HepG2 (cell line): ENCODE data around the gene RPL5. TPM values are rescaled to one million over a fixed set of nuclear protein-coding genes. Genes with fewer than 3 reads are reported as not detected.
A peak's percentile ranks its signal among the peaks of the same experiment; 100 is the strongest.

Experiments
- ATAC-seq: fragments of 200-7000 bp; cut with Tn5 transposase; 3 replicates; pipeline ENCODE4 v1.9.1; 2020; ENCODE audit warnings: mild to moderate bottlenecking, moderate library complexity
- BruUV-seq: library from RNA; stranded (reverse); fragments of 400-500 nt; replicated peaks from 2 replicates; lab custom pipeline; 2021; lab: Mats Ljungman, UMichigan
- CTCF ChIA-PET: fragments of 300-600 bp; formaldehyde crosslinking; extraction: SDS; loops from one replicate; lab custom pipeline; 2021; ENCODE audit warnings: low total read pairs, inconsistent platforms, low intra/inter-chr PET ratio; lab: Yijun Ruan, JAX
- POLR2A ChIA-PET: fragments of 350-600 bp; sonication (Branson Sonifier 250); formaldehyde crosslinking; loops from one replicate; lab custom pipeline; 2020; ENCODE audit warnings: antibody characterized with exemption, inconsistent platforms; lab: Yijun Ruan, JAX
- DNase-seq: peaks from one replicate; pipeline ENCODE4 v3.0.0-alpha.2; 2015; ENCODE audit warnings: low spot score
- FAIRE-seq: peaks from 3 replicates; lab custom pipeline; 2011; peaks lifted over from hg19 to GRCh38; lab: Jason Lieb, UNC
- H2AFZ ChIP-seq: one replicate; pipeline ENCODE4 v1.6.1; 2011; ENCODE audit warnings: low read length, inconsistent platforms
- H3K27ac ChIP-seq: fragments of 300-600 bp; 3 replicates; pipeline ENCODE4 v1.8.0; 2011; ENCODE audit warnings: mixed run types, mild to moderate bottlenecking, mixed read lengths, low read length, inconsistent platforms; ENCODE audit not compliant: insufficient read depth; ENCODE audit errors: extremely low read length
- H3K27me3 ChIP-seq, 2 experiments: fragments of 200-600 bp in 1 of 2; 2 replicates in 1 of 2; 3 replicates in 1 of 2; pipeline versions ENCODE4 v1.6.0 to v1.8.0; 2011; ENCODE audit warnings: low read length in 2 of 2, mild to moderate bottlenecking in 2 of 2, moderate library complexity in 2 of 2, inconsistent platforms in 1 of 2; ENCODE audit not compliant: insufficient read depth in 2 of 2, control insufficient read depth in 1 of 2
- H3K36me3 ChIP-seq, 2 experiments: fragments of 200-600 bp in 1 of 2; replicated peaks in 1 of 2; 2 replicates in 1 of 2; 3 replicates in 1 of 2; pipeline versions ENCODE4 v1.5.1 to v1.8.0; 2011; ENCODE audit warnings: low read length in 2 of 2, inconsistent platforms in 1 of 2; ENCODE audit not compliant: insufficient read depth in 2 of 2, control insufficient read depth in 1 of 2
- H3K4me1 ChIP-seq: 2 replicates; pipeline ENCODE4 v1.5.1; 2012; ENCODE audit warnings: low read length, inconsistent platforms; ENCODE audit not compliant: insufficient read depth
- H3K4me2 ChIP-seq: 2 replicates; pipeline ENCODE4 v1.6.0; 2011; ENCODE audit warnings: low read depth, low read length, inconsistent platforms
- H3K4me3 ChIP-seq, 3 experiments: fragments of 200-600 bp in 1 of 3; sonication (generic), shearing (Covaris generic) in 1 of 3; replicated peaks in 1 of 3; 2 replicates each; pipeline ENCODE4 v1.5.1; 2011 to 2016; ENCODE audit warnings: low read length in 3 of 3, inconsistent platforms in 2 of 3, low read depth in 2 of 3, mild to moderate bottlenecking in 2 of 3, control low read depth in 1 of 3, mixed read lengths in 1 of 3; ENCODE audit not compliant: insufficient read depth in 1 of 3
- H3K79me2 ChIP-seq: one replicate; pipeline ENCODE4 v1.6.1; 2011; ENCODE audit warnings: low read length, inconsistent platforms; ENCODE audit not compliant: insufficient read depth
- H3K9ac ChIP-seq: 2 replicates; pipeline ENCODE4 v1.6.0; 2011; ENCODE audit warnings: mild to moderate bottlenecking, low read depth, low read length, inconsistent platforms; ENCODE audit not compliant: insufficient read depth
- H3K9me3 ChIP-seq: 2 replicates; pipeline ENCODE4 v1.5.1; 2012; ENCODE audit warnings: mild to moderate bottlenecking, low read length
- H4K20me1 ChIP-seq: 2 replicates; pipeline ENCODE4 v1.6.0; 2011; ENCODE audit warnings: inconsistent platforms, mild to moderate bottlenecking, low read length, moderate library complexity; ENCODE audit not compliant: insufficient read depth
- FOSL1 ChIP-seq: sonication (generic); formaldehyde crosslinking; IDR thresholded peaks from 2 replicates; pipeline ENCODE4 v1.9.0; 2021; ENCODE audit warnings: missing genetic modification reagents, borderline replicate concordance
- FOXK1 ChIP-seq: sonication (generic); formaldehyde crosslinking; IDR thresholded peaks from 2 replicates; pipeline ENCODE4 v1.4.0; 2020; ENCODE audit warnings: low read depth, missing genetic modification reagents, borderline replicate concordance
- FUBP1 ChIP-seq: sonication (generic); formaldehyde crosslinking; IDR thresholded peaks from 2 replicates; pipeline ENCODE4 v1.5.1; 2020; ENCODE audit warnings: missing genetic modification reagents, mild to moderate bottlenecking, borderline replicate concordance
- ISL2 ChIP-seq: sonication (generic); formaldehyde crosslinking; IDR thresholded peaks from 2 replicates; pipeline ENCODE4 v1.5.0; 2020; ENCODE audit warnings: missing genetic modification reagents
- KDM5B ChIP-seq: sonication (generic); formaldehyde crosslinking; IDR thresholded peaks from 2 replicates; pipeline ENCODE4 v1.4.0; 2020; ENCODE audit warnings: missing genetic modification reagents, mild to moderate bottlenecking, borderline replicate concordance
- NR2F2 ChIP-seq: IDR thresholded peaks from 2 replicates; pipeline ENCODE4 v1.6.1; 2012; ENCODE audit warnings: low read depth, inconsistent platforms, borderline replicate concordance
- NR3C1 ChIP-seq: sonication (generic); formaldehyde crosslinking; IDR thresholded peaks from 2 replicates; pipeline ENCODE4 v1.4.0; 2020; ENCODE audit warnings: missing genetic modification reagents
- PATZ1 ChIP-seq: sonication (generic); formaldehyde crosslinking; IDR thresholded peaks from 2 replicates; pipeline ENCODE4 v1.4.0; 2020; ENCODE audit warnings: missing genetic modification reagents
- PLSCR1 ChIP-seq: sonication (generic); formaldehyde crosslinking; IDR thresholded peaks from 2 replicates; pipeline ENCODE4 v1.5.0; 2020; ENCODE audit warnings: missing genetic modification reagents, mild to moderate bottlenecking, borderline replicate concordance
- SIX1 ChIP-seq: sonication (generic); formaldehyde crosslinking; IDR thresholded peaks from 2 replicates; pipeline ENCODE4 v1.4.0; 2020; ENCODE audit warnings: missing genetic modification reagents, borderline replicate concordance
- SP5 ChIP-seq: IDR thresholded peaks from 2 replicates; pipeline ENCODE4 v1.6.1; 2016; ENCODE audit warnings: low read depth, borderline replicate concordance
- YEATS4 ChIP-seq: sonication (generic); formaldehyde crosslinking; IDR thresholded peaks from 2 replicates; pipeline ENCODE4 v1.4.0; 2020; ENCODE audit warnings: missing genetic modification reagents, borderline replicate concordance
- ZBTB20 ChIP-seq: sonication (generic); formaldehyde crosslinking; IDR thresholded peaks from 2 replicates; pipeline ENCODE4 v1.8.1; 2023; ENCODE audit warnings: missing genetic modification reagents, low read depth, mild to moderate bottlenecking, borderline replicate concordance
- ZNF431 ChIP-seq: sonication (generic); formaldehyde crosslinking; IDR thresholded peaks from 2 replicates; pipeline ENCODE4 v1.9.0; 2022; ENCODE audit warnings: missing genetic modification reagents, low read depth, mild to moderate bottlenecking, borderline replicate concordance
- ZNF496 ChIP-seq: sonication (generic); formaldehyde crosslinking; IDR thresholded peaks from 2 replicates; pipeline ENCODE4 v1.8.1; 2023; ENCODE audit warnings: mild to moderate bottlenecking, moderate library complexity, missing genetic modification reagents; ENCODE audit not compliant: insufficient replicate concordance
- ZNF619 ChIP-seq: sonication (generic); formaldehyde crosslinking; IDR thresholded peaks from 2 replicates; pipeline ENCODE4 v1.4.0; 2020; ENCODE audit warnings: mild to moderate bottlenecking, missing genetic modification reagents
- ZNF850 ChIP-seq: sonication (generic); formaldehyde crosslinking; conservative IDR thresholded peaks from 2 replicates; pipeline ENCODE4 v1.9.0; 2021; ENCODE audit warnings: mild to moderate bottlenecking, missing genetic modification reagents
- WGBS: methylation state at CpG from one replicate; pipeline ENCODE4 v1.1.6; 2017; ENCODE audit warnings: low lambda C conversion rate; 5-methylcytosine and 5-hydroxymethylcytosine counted together
- in situ Hi-C: cut with HindIII; loops from 2 replicates; pipeline ENCODE4 v1.10.0; 2017; ENCODE audit warnings: low pct_unique_long_range_greater_than_20kb; ENCODE audit not compliant: extremely low pct_ligation_motif_present
- intact Hi-C: fragments of 100-400 bp; cut with micrococcal nuclease; formaldehyde crosslinking; loops from one replicate; pipeline ENCODE4 v1.10.0; 2022; ENCODE audit not compliant: unreplicated experiment
- polyA plus RNA-seq, 8 experiments: library from polyadenylated mRNA; depleted of rRNA in 3 of 8; stranded (reverse) in 7 of 8; unstranded in 1 of 8; fragments of >200 nt; fragmentation: Illumina TruSeq in 4 of 8; extraction: Trizol in 4 of 8; gene quantifications; 2 replicates each; pipeline versions ENCODE4 v1.2.1 to v1.2.3, GENCODE V29; 2011 to 2016; ENCODE audit warnings: low read depth in 4 of 8, missing spikeins in 1 of 8, mixed read lengths in 1 of 8; ENCODE audit not compliant: insufficient read depth in 1 of 8
- total RNA-seq, 5 experiments: library from RNA; depleted of rRNA; stranded (reverse); fragments of >200 nt; fragmentation: Illumina TruSeq; extraction: Trizol; gene quantifications; 2 replicates each; pipeline ENCODE4 v1.2.3, GENCODE V29; 2016; ENCODE audit warnings: low read depth in 1 of 5
- TF ChIP-seq, protein P1 (sequence below): IDR thresholded peaks from 2 replicates; pipeline ENCODE4 v1.6.1; 2016; ENCODE audit warnings: missing compliant biosample characterization, missing genetic modification reagents, borderline replicate concordance

The RPL5 gene
- total and polyA plus RNA-seq, 2 of the 13 experiments (the other 11 are each of a cell fraction or from before 2014, with no cell fraction given): 2,304 to 2,520 TPM

DNA sequence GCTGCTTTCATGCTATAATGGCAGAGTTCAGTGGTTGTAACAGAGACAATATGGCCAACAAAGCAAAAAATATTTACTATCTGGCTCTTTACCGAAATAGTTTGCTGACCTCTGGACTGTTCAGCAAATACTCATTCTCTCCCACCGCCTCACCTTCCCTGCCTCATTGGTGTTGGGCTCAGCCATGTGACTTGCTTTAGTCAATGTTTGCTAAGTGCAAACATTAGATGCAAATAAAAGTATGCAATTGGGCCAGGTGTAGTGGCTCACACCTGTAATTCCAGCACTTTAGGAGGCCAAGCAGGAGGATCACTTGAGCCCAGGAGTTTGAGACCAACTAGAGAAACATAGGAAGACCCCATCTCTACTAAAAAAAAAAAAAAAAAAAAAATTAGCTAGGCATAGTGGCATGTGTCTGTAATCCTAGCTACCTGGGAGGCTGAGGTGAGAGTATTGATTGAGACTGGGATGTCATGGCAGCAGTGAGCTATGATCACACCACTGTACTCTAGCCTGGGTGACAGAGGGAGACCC, 55.1 kb downstream of the RPL5 start:
- Histone ChIP-seq H4K20me1 (no peaks in the 10 kb centered on the region), H2AFZ (no peak overlapping the region), H3K27ac (peak overlapping the region; percentile 60), H3K9ac (no peak overlapping the region), H3K4me2 (peak overlapping the region; percentile 54), H3K79me2 (peaks cover 1% of the 10 kb centered on the region), H3K4me3 (peak overlapping the region in 1 of 3 experiments; percentile 26; a peak in 1 of 6 replicates), H3K9me3 (peaks cover 7% of the 10 kb centered on the region), H3K36me3 (no peaks in the 10 kb centered on the region), H3K4me1 (peaks cover 48% of the 10 kb centered on the region), H3K27me3 (no peaks in the 10 kb centered on the region)
- ATAC-seq: peak; percentile 99
- FAIRE-seq: peak; percentile 98
- in situ Hi-C loops: no loop called here
- POLR2A ChIA-PET: interaction anchor here (0.7 kb wide), 1 partner anchor 728 kb away, joined by 3 read pairs; no protein-coding TSS in a partner anchor
- intact Hi-C loops: no loop called here
- CTCF ChIA-PET: no interaction called here
- BruUV-seq: no TSS peak
- peak; percentile 93 for DNase-seq
- 0% methylated on average over 2 of the region's 2 CpGs for WGBS
- TF ChIP-seq FOXK1 (CRISPR knock-in tag): peak; percentile 21; the same call in 1 of the 2 replicates
- TF ChIP-seq YEATS4: 0 out of 2 replicates have a peak, but pooled peaks have one; percentile 26
- TF ChIP-seq SP5: 0 out of 2 replicates have a peak, but pooled peaks have one; percentile 26
- TF ChIP-seq KDM5B (CRISPR knock-in tag): no peak
- no peak for TF ChIP-seq FOSL1 (CRISPR knock-in tag)
- TF ChIP-seq ISL2 (CRISPR knock-in tag): peak; percentile 82
- TF ChIP-seq ZNF619 (CRISPR knock-in tag): no peak
- TF ChIP-seq FUBP1 (CRISPR knock-in tag): no peak
- TF ChIP-seq SIX1 (CRISPR knock-in tag): no peak
- TF ChIP-seq NR2F2: peak; percentile 91
- no peak for TF ChIP-seq NR3C1
- 0 out of 2 replicates have a peak, but pooled peaks have one; percentile 22 for TF ChIP-seq PATZ1
- TF ChIP-seq, protein P1, sequence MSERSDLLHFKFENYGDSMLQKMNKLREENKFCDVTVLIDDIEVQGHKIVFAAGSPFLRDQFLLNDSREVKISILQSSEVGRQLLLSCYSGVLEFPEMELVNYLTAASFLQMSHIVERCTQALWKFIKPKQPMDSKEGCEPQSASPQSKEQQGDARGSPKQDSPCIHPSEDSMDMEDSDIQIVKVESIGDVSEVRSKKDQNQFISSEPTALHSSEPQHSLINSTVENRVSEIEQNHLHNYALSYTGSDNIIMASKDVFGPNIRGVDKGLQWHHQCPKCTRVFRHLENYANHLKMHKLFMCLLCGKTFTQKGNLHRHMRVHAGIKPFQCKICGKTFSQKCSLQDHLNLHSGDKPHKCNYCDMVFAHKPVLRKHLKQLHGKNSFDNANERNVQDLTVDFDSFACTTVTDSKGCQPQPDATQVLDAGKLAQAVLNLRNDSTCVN: no peak; the same call in 1 of the 2 replicates
- peak; percentile 76; the same call in 1 of the 2 replicates for TF ChIP-seq ZBTB20 (CRISPR knock-in tag)
- TF ChIP-seq ZNF850 (CRISPR knock-in tag): no peak
- no peak for TF ChIP-seq PLSCR1 (CRISPR knock-in tag)
- no peak for TF ChIP-seq ZNF496
- TF ChIP-seq ZNF431 (CRISPR knock-in tag): no peak
